ENCODE results near the gene MRPS6.

GRCh38 chr21:34085129-34085528, 11.8 kb downstream of the MRPS6 start:
- no peak for TF ChIP-seq CTCF (IDR thresholded peaks at IDR 0.05)
- TF ChIP-seq POLR2A (IDR thresholded peaks at IDR 0.05), result no peak
